Endothelial cell of umbilical vein (primary cell): ENCODE data around the gene FRYL. TPM values are rescaled to one million over a fixed set of nuclear protein-coding genes. Genes with fewer than 3 reads are reported as not detected.

Experiments used
- BruUV-seq: library from RNA; stranded (reverse); fragments of 400-500 nt; replicated peaks from 2 replicates; lab custom pipeline; 2021; lab: Mats Ljungman, UMichigan
- CTCF ChIA-PET: fragments of 300-600, 350-600 bp; sonication (Branson Sonifier 250); formaldehyde crosslinking; loops from one replicate; lab custom pipeline; 2021; ENCODE audit warnings: antibody characterized with exemption, inconsistent platforms; lab: Charles Lee
- POLR2A ChIA-PET: fragments of 300-600, 350-600 bp; sonication (Branson Sonifier 250); formaldehyde crosslinking; loops from one replicate; lab custom pipeline; 2021; ENCODE audit warnings: antibody characterized with exemption, inconsistent platforms; lab: Charles Lee
- DNase-seq: peaks from one replicate; pipeline ENCODE4 v3.0.0-alpha.2; 2011; ENCODE audit warnings: low read depth, low spot score
- FAIRE-seq: peaks from 2 replicates; lab custom pipeline; 2011; peaks lifted over from hg19 to GRCh38; lab: Jason Lieb, UNC
- H2AFZ ChIP-seq: 2 replicates; pipeline ENCODE4 v1.6.0; 2012; ENCODE audit warnings: low read depth, low read length, control low read depth, inconsistent platforms
- H3K27ac ChIP-seq: 2 replicates; pipeline ENCODE4 v1.5.1; 2011; ENCODE audit warnings: low read depth, mild to moderate bottlenecking, control low read depth, low read length, moderate library complexity; ENCODE audit not compliant: insufficient read depth
- H3K27me3 ChIP-seq, 2 experiments: 2 replicates each; pipeline versions ENCODE4 v1.6.0 to v1.6.1; 2011; ENCODE audit warnings: low read length in 2 of 2, mixed read lengths in 1 of 2; ENCODE audit not compliant: control insufficient read depth in 2 of 2, insufficient read depth in 2 of 2
- H3K36me3 ChIP-seq, 2 experiments: 2 replicates in 1 of 2; 3 replicates in 1 of 2; pipeline ENCODE4 v1.5.1; 2011; ENCODE audit warnings: low read length in 2 of 2, mild to moderate bottlenecking in 1 of 2, moderate library complexity in 1 of 2; ENCODE audit not compliant: control insufficient read depth in 2 of 2, insufficient read depth in 2 of 2; ENCODE audit errors: extremely low read depth in 1 of 2
- H3K4me1 ChIP-seq: 3 replicates; pipeline ENCODE4 v1.5.1; 2011; ENCODE audit warnings: mild to moderate bottlenecking, low read length; ENCODE audit not compliant: control insufficient read depth, insufficient read depth; ENCODE audit errors: extremely low read depth
- H3K4me2 ChIP-seq: 2 replicates; pipeline ENCODE4 v1.6.1; 2011; ENCODE audit warnings: low read length, control low read depth, mixed read lengths; ENCODE audit not compliant: insufficient read depth
- H3K4me3 ChIP-seq, 3 experiments: fragments of 200-600 bp in 1 of 3; sonication (generic), shearing (Covaris generic) in 1 of 3; replicated peaks in 1 of 3; 2 replicates each; pipeline ENCODE4 v1.5.1; 2011 to 2016; ENCODE audit warnings: control low read depth in 3 of 3, low read length in 3 of 3, mild to moderate bottlenecking in 2 of 3, inconsistent platforms in 1 of 3, low read depth in 1 of 3, moderate library complexity in 1 of 3; ENCODE audit not compliant: insufficient read depth in 1 of 3
- H3K79me2 ChIP-seq: 2 replicates; pipeline ENCODE4 v1.6.0; 2012; ENCODE audit warnings: low read length, inconsistent platforms; ENCODE audit not compliant: control insufficient read depth, insufficient read depth
- H3K9ac ChIP-seq: replicated peaks from 2 replicates; pipeline ENCODE3; 2011; ENCODE audit warnings: low read length, control low read depth; ENCODE audit not compliant: insufficient read depth; ENCODE audit errors: extremely low read depth
- H3K9me1 ChIP-seq: replicated peaks from 3 replicates; pipeline ENCODE4 v1.6.0; 2011; ENCODE audit warnings: mild to moderate bottlenecking, low read length; ENCODE audit not compliant: control insufficient read depth, insufficient read depth; ENCODE audit errors: extremely low read depth
- H3K9me3 ChIP-seq: replicated peaks from 2 replicates; pipeline ENCODE4 v1.5.1; 2012; ENCODE audit warnings: low read length, inconsistent platforms; ENCODE audit not compliant: control insufficient read depth, insufficient read depth
- H4K20me1 ChIP-seq: replicated peaks from 2 replicates; pipeline ENCODE3; 2011; ENCODE audit warnings: mild to moderate bottlenecking, low read length; ENCODE audit not compliant: control insufficient read depth, insufficient read depth; ENCODE audit errors: extremely low read depth
- CTCF ChIP-seq, 2 donors: IDR thresholded peaks; 1 replicate in 1 of 2; 2 replicates in 1 of 2; pipeline ENCODE4 v1.5.1; 2011; ENCODE audit warnings: low read length in 2 of 2, mild to moderate bottlenecking in 2 of 2, moderate library complexity in 2 of 2, control low read depth in 1 of 2, inconsistent platforms in 1 of 2, low read depth in 1 of 2; ENCODE audit not compliant: insufficient read depth in 1 of 2; ENCODE audit errors: extremely low read depth in 1 of 2
- EZH2 ChIP-seq: IDR thresholded peaks from 2 replicates; pipeline ENCODE4 v1.6.1; 2012; ENCODE audit warnings: borderline replicate concordance, low read depth, mild to moderate bottlenecking, moderate library complexity, low read length, inconsistent platforms; ENCODE audit not compliant: severe bottlenecking
- GATA2 ChIP-seq: IDR thresholded peaks from 2 replicates; pipeline ENCODE4 v1.7.0; 2011; ENCODE audit warnings: low read depth, mild to moderate bottlenecking, moderate library complexity, mixed read lengths, low read length; ENCODE audit not compliant: insufficient read length, insufficient read depth
- MAX ChIP-seq: IDR thresholded peaks from 2 replicates; pipeline ENCODE4 v1.6.1; 2011; ENCODE audit not compliant: insufficient read depth, insufficient read length
- POLR2AphosphoS5 ChIP-seq: IDR thresholded peaks from 2 replicates; pipeline ENCODE4 v1.6.1; 2012; ENCODE audit warnings: low read depth, mild to moderate bottlenecking, control low read depth, low read length, moderate library complexity; ENCODE audit not compliant: insufficient read depth
- dilution Hi-C: fragments of 300-500 bp; cut with MboI; formaldehyde crosslinking; loops from one replicate; pipeline ENCODE4 v1.15.0; 2019; ENCODE audit warnings: low sequenced_read_pairs; ENCODE audit not compliant: extremely low pct_ligation_motif_present
- intact Hi-C: fragments of 100-400 bp; cut with micrococcal nuclease; formaldehyde crosslinking; loops from one replicate; pipeline ENCODE4 v1.10.0; 2022
- polyA plus RNA-seq, 4 experiments: library from polyadenylated mRNA; depleted of rRNA in 3 of 4; stranded (reverse) in 3 of 4; unstranded in 1 of 4; fragments of >200 nt; gene quantifications; 2 replicates each; pipeline versions ENCODE4 v1.2.1 to v1.2.3, GENCODE V29; 2011 to 2012; ENCODE audit warnings: missing spikeins in 1 of 4
- total RNA-seq: library from RNA; stranded (reverse); gene quantifications from 2 replicates; pipeline ENCODE4 v1.2.3, GENCODE V29; 2021

FRYL gene
- total and polyA plus RNA-seq, 2 donors (not counting 3 experiments of a cell fraction or from before 2014, with no cell fraction given): 17.0 to 84.9 TPM

GRCh38 chr4:48629458-48629857 lies 150.6 kb downstream of the FRYL start:
- peaks cover 24% of the 10 kb centered on the region for H3K79me2 ChIP-seq
- FAIRE-seq (no peak), DNase-seq (no peak)
- no peak overlapping the region for H3K4me2 ChIP-seq
- ChIA-PET CTCF (no interaction called here), POLR2A (no interaction called here)
- intact Hi-C loops: no loop called here
- H3K4me3 ChIP-seq: no peak overlapping the region
- H3K9ac ChIP-seq: no peak overlapping the region
- peaks cover 4% of the 10 kb centered on the region for H3K9me1 ChIP-seq
- dilution Hi-C loops: no loop called here
- H3K4me1 ChIP-seq: peaks cover 7% of the 10 kb centered on the region
- H2AFZ ChIP-seq: no peak overlapping the region
- no peak for TF ChIP-seq EZH2
- TF ChIP-seq MAX: no peak
- TF ChIP-seq GATA2: no peak
- no peak for TF ChIP-seq CTCF (IDR thresholded peaks at IDR 0.05; ENCODE audit: extremely low read depth in 1 of 2, insufficient read depth in 1 of 2, low read depth in 1 of 2, low read length in 2 of 2)
- TF ChIP-seq POLR2AphosphoS5: no peak
- H3K27ac ChIP-seq: no peak overlapping the region
- no peaks in the 10 kb centered on the region for H3K36me3 ChIP-seq
- H3K27me3 ChIP-seq: no peaks in the 10 kb centered on the region
- no TSS peak for BruUV-seq
- H4K20me1 ChIP-seq: peaks cover 4% of the 10 kb centered on the region
- H3K9me3 ChIP-seq: no peaks in the 10 kb centered on the region
